Parathyroid adenoma (tissue), 2 donors: ENCODE results near the gene TUBB6.
A peak's percentile ranks its signal among the peaks of the same experiment; 100 is the strongest.

Experiments
- H2AFZ ChIP-seq: fragments of 300-600 bp; sonication (generic); one replicate; pipeline ENCODE4 v1.7.0; 2017; ENCODE audit warnings: antibody characterized with exemption, mild to moderate bottlenecking
- H3K27ac ChIP-seq: fragments of 300-600 bp; sonication (generic); one replicate; pipeline ENCODE4 v1.7.0; 2017
- H3K27me3 ChIP-seq: fragments of 300-600 bp; sonication (generic); one replicate; pipeline ENCODE4 v1.7.0; 2017; ENCODE audit warnings: low read length; ENCODE audit not compliant: control insufficient read depth, insufficient read depth
- H3K36me3 ChIP-seq: fragments of 300-600 bp; sonication (generic); one replicate; pipeline ENCODE4 v1.7.0; 2017; ENCODE audit warnings: low read length; ENCODE audit not compliant: control insufficient read depth, insufficient read depth
- H3K4me1 ChIP-seq: fragments of 300-600 bp; sonication (generic); one replicate; pipeline ENCODE4 v1.7.0; 2017; ENCODE audit warnings: control low read depth
- H3K4me2 ChIP-seq: fragments of 300-600 bp; sonication (generic); one replicate; pipeline ENCODE4 v1.7.0; 2017; ENCODE audit warnings: low read length
- H3K4me3 ChIP-seq: fragments of 300-600 bp; sonication (generic); one replicate; pipeline ENCODE4 v1.7.0; 2017; ENCODE audit warnings: low read depth, low read length
- H3K79me2 ChIP-seq: fragments of 300-600 bp; sonication (generic); one replicate; pipeline ENCODE4 v1.7.0; 2017; ENCODE audit warnings: control low read depth
- H3K9ac ChIP-seq: fragments of 300-600 bp; sonication (generic); one replicate; pipeline ENCODE4 v1.7.0; 2017; ENCODE audit warnings: mild to moderate bottlenecking
- H3K9me3 ChIP-seq: fragments of 300-600 bp; sonication (generic); one replicate; pipeline ENCODE4 v1.7.0; 2017; ENCODE audit warnings: low read length; ENCODE audit not compliant: control insufficient read depth
- CTCF ChIP-seq: fragments of 300-600 bp; sonication (generic); IDR thresholded peaks from one replicate; pipeline ENCODE4 v1.7.0; 2017; ENCODE audit warnings: antibody characterized with exemption, mild to moderate bottlenecking
- donor health status: primary hyperparathyroidism.

Gene TUBB6

GRCh38 chr18:12324991-12325725, 17.1 kb downstream of the TUBB6 start:
- H3K9ac ChIP-seq: no peak overlapping the region
- H3K4me1 ChIP-seq: no peaks in the 10 kb centered on the region
- TF ChIP-seq CTCF: no peak
- no peaks in the 10 kb centered on the region for H3K27me3 ChIP-seq
- no peak overlapping the region for H3K4me3 ChIP-seq
- H2AFZ ChIP-seq: no peak overlapping the region
- no peak overlapping the region for H3K27ac ChIP-seq
- H3K79me2 ChIP-seq: no peaks in the 10 kb centered on the region
- H3K4me2 ChIP-seq: no peak overlapping the region
- no peaks in the 10 kb centered on the region for H3K36me3 ChIP-seq
- H3K9me3 ChIP-seq: no peaks in the 10 kb centered on the region

- Histone ChIP-seq H3K4me2 (no peak overlapping the region), H3K36me3 (no peaks in the 10 kb centered on the region), H3K79me2 (no peaks in the 10 kb centered on the region), H3K27ac (no peak overlapping the region), H3K4me1 (no peaks in the 10 kb centered on the region), H3K9ac (no peak overlapping the region), H2AFZ (no peak overlapping the region), H3K27me3 (no peaks in the 10 kb centered on the region), H3K9me3 (no peaks in the 10 kb centered on the region), H3K4me3 (no peak overlapping the region)
- no peak for TF ChIP-seq CTCF
Measured at GRCh38 chr18:12325726-12326245, 17.7 kb downstream of the TUBB6 start.

GRCh38 chr18:12326711-12327460, 18.8 kb downstream of the TUBB6 start:
- H3K4me1 ChIP-seq: no peaks in the 10 kb centered on the region
- TF ChIP-seq CTCF: no peak
- no peak overlapping the region for H2AFZ ChIP-seq
- H3K27me3 ChIP-seq: no peaks in the 10 kb centered on the region
- no peak overlapping the region for H3K4me3 ChIP-seq
- H3K9me3 ChIP-seq: no peaks in the 10 kb centered on the region
- H3K79me2 ChIP-seq: no peaks in the 10 kb centered on the region
- no peak overlapping the region for H3K4me2 ChIP-seq
- no peak overlapping the region for H3K27ac ChIP-seq
- H3K36me3 ChIP-seq: no peaks in the 10 kb centered on the region
- no peak overlapping the region for H3K9ac ChIP-seq

- Histone ChIP-seq H3K4me3 (no peak overlapping the region), H3K9ac (no peak overlapping the region), H3K4me2 (no peak overlapping the region), H2AFZ (no peak overlapping the region), H3K27me3 (no peaks in the 10 kb centered on the region), H3K36me3 (no peaks in the 10 kb centered on the region), H3K4me1 (no peaks in the 10 kb centered on the region), H3K79me2 (no peaks in the 10 kb centered on the region), H3K27ac (no peak overlapping the region), H3K9me3 (no peaks in the 10 kb centered on the region)
- peak; percentile 67 for TF ChIP-seq CTCF
Measured at GRCh38 chr18:12327510-12328178, 19.6 kb downstream of the TUBB6 start.
